GM12878 (cell line): ENCODE results near the gene PLA2G10. TPM values are rescaled to one million over a fixed set of nuclear protein-coding genes. Genes with fewer than 3 reads are reported as not detected.
A peak's percentile ranks its signal among the peaks of the same experiment; 100 is the strongest.

Experiments used
- BACH1 ChIP-seq: fragments of 450-650 bp; IDR thresholded peaks from 2 replicates; pipeline ENCODE4 v1.6.1; 2017; ENCODE audit warnings: mild to moderate bottlenecking, borderline replicate concordance
- BCL3 ChIP-seq: IDR thresholded peaks from 2 replicates; pipeline ENCODE4 v1.6.1; 2011; ENCODE audit warnings: borderline replicate concordance, low read depth, mild to moderate bottlenecking, moderate library complexity, low read length; ENCODE audit not compliant: insufficient read depth, poor library complexity, severe bottlenecking
- BCLAF1 ChIP-seq: fragments of 450-650 bp; IDR thresholded peaks from 2 replicates; pipeline ENCODE4 v1.6.1; 2017; ENCODE audit warnings: antibody characterized with exemption, mild to moderate bottlenecking, moderate library complexity
- BHLHE40 ChIP-seq, 2 experiments: fragments of 450-650 bp in 1 of 2; IDR thresholded peaks; 2 replicates each; pipeline ENCODE4 v1.6.1; 2011 to 2017; ENCODE audit warnings: low read depth in 2 of 2, borderline replicate concordance in 1 of 2, improper control_type of control experiment in 1 of 2, low read length in 1 of 2, mild to moderate bottlenecking in 1 of 2
- CBFB ChIP-seq: IDR thresholded peaks from 2 replicates; pipeline ENCODE4 v1.6.1; 2016; ENCODE audit warnings: antibody characterized with exemption, low read depth
- CTCF ChIP-seq, 3 experiments: IDR thresholded peaks in 2 of 3; conservative IDR thresholded peaks in 1 of 3; 2 replicates each; pipeline ENCODE4 v1.5.1; 2011; ENCODE audit warnings: low read depth in 3 of 3, low read length in 3 of 3, mild to moderate bottlenecking in 3 of 3, control low read depth in 2 of 3, moderate library complexity in 2 of 3, inconsistent platforms in 1 of 3, mixed read lengths in 1 of 3; ENCODE audit not compliant: control insufficient read depth in 2 of 3, insufficient read depth in 1 of 3; ENCODE audit errors: extremely low read depth in 1 of 3
- HCFC1 ChIP-seq: fragments of 150-350 bp; IDR thresholded peaks from 2 replicates; pipeline ENCODE4 v1.6.1; 2014; ENCODE audit warnings: low read length
- HDAC6 ChIP-seq: fragments of 200-600 bp; sonication (generic); IDR thresholded peaks from one replicate; pipeline ENCODE4 v1.8.0; 2017; ENCODE audit warnings: antibody characterized with exemption; ENCODE audit not compliant: unreplicated experiment
- MEF2A ChIP-seq: IDR thresholded peaks from 2 replicates; pipeline ENCODE4 v1.6.1; 2011; ENCODE audit warnings: low read depth, mild to moderate bottlenecking, low read length, moderate library complexity; ENCODE audit not compliant: insufficient read depth
- RAD51 ChIP-seq: fragments of 450-650 bp; IDR thresholded peaks from 2 replicates; pipeline ENCODE4 v1.6.1; 2016; ENCODE audit warnings: moderate library complexity, mild to moderate bottlenecking, inconsistent platforms
- SIX5 ChIP-seq: IDR thresholded peaks from 2 replicates; pipeline ENCODE4 v1.6.1; 2011; ENCODE audit warnings: mild to moderate bottlenecking, low read depth, low read length, moderate library complexity; ENCODE audit not compliant: severe bottlenecking
- SKIL ChIP-seq: fragments of 450-650 bp; IDR thresholded peaks from 2 replicates; pipeline ENCODE4 v1.6.1; 2017; ENCODE audit warnings: mild to moderate bottlenecking, low read depth, inconsistent platforms; ENCODE audit not compliant: poor library complexity, severe bottlenecking
- SMC3 ChIP-seq: IDR thresholded peaks from 2 replicates; pipeline ENCODE4 v1.6.1; 2011; ENCODE audit warnings: low read length, improper control_type of control experiment, borderline replicate concordance
- SRF ChIP-seq, 2 experiments: IDR thresholded peaks; 2 replicates each; pipeline ENCODE4 v1.6.1; 2011; ENCODE audit warnings: low read depth in 2 of 2, low read length in 2 of 2, mild to moderate bottlenecking in 1 of 2, moderate library complexity in 1 of 2
- TCF7 ChIP-seq: IDR thresholded peaks from 2 replicates; pipeline ENCODE4 v1.6.1; 2014; ENCODE audit warnings: antibody characterized with exemption, borderline replicate concordance
- polyA plus RNA-seq, 11 experiments: library from polyadenylated mRNA; depleted of rRNA in 4 of 11; unstranded in 6 of 11; stranded (reverse) in 5 of 11; fragments of >200 nt; fragmentation: Nextera tagmentation in 4 of 11; fragmentation: Illumina TruSeq in 1 of 11; extraction: Ambion mirVana in 4 of 11; extraction: Trizol in 1 of 11; gene quantifications; 1 replicate in 1 of 11; 2 replicates in 10 of 11; pipeline versions ENCODE4 v1.2.1 to v1.2.3, GENCODE V29; 2011 to 2016; ENCODE audit warnings: inconsistent platforms in 2 of 11, missing spikeins in 2 of 11, low read depth in 1 of 11
- total RNA-seq, 4 experiments: library from RNA; depleted of rRNA in 3 of 4; stranded (reverse); fragments of >200 nt in 3 of 4; fragmentation: Illumina TruSeq in 1 of 4; extraction: Trizol in 1 of 4; gene quantifications; 2 replicates each; pipeline versions ENCODE4 v1.2.1 to v1.2.3, GENCODE V29; 2013 to 2021

The PLA2G10 gene
- total and polyA plus RNA-seq, 10 of the 15 experiments (the other 5 are each of a cell fraction or from before 2014, with no cell fraction given) = not detected

- TF ChIP-seq CTCF (IDR thresholded peaks at IDR 0.05 in 2 of 3, conservative IDR thresholded peaks at IDR 0.05 in 1 of 3; ENCODE audit: control insufficient read depth in 2 of 3, extremely low read depth in 1 of 3, insufficient read depth in 1 of 3, low read depth in 3 of 3, low read length in 3 of 3) (no peak), SKIL (no peak), MEF2A (no peak), CBFB (peak; percentile 86; the same call in 1 of the 2 replicates), BCLAF1 (no peak), TCF7 (no peak), HCFC1 (peak; percentile 55; the same call in 1 of the 2 replicates), BACH1 (peak; percentile 43; the same call in 1 of the 2 replicates), SIX5 (peak; percentile 15), RAD51 (peak; percentile 82), BHLHE40 (IDR thresholded peaks at IDR 0.05; ENCODE audit: borderline replicate concordance in 1 of 2, low read depth in 2 of 2, low read length in 1 of 2) (peak; percentile 70 to 86; a peak in 3 of 4 replicates), BCL3 (no peak), SMC3 (no peak), SRF (IDR thresholded peaks at IDR 0.05; ENCODE audit: low read depth in 2 of 2, low read length in 2 of 2) (no peak), HDAC6 (no peak)
These were observed 61.2 kb downstream of the PLA2G10 start, which contains the start of gene BFAR (continued) for GRCh38 chr16:14632693-14633569.
